GM18870 (cell line): ENCODE results near the gene C1orf122.
"Not testable (repeated sequence)": the region's sequence is repeated elsewhere in the genome, so short reads cannot be mapped to it uniquely, and the experiment has no call there.

Experiments
- ATAC-seq: cut with Tn5 transposase; IDR thresholded peaks from one replicate; pipeline ENCODE4 v1.9.1; 2021; ENCODE audit warnings: moderate library complexity; ENCODE audit not compliant: unreplicated experiment

C1orf122 gene

DNA sequence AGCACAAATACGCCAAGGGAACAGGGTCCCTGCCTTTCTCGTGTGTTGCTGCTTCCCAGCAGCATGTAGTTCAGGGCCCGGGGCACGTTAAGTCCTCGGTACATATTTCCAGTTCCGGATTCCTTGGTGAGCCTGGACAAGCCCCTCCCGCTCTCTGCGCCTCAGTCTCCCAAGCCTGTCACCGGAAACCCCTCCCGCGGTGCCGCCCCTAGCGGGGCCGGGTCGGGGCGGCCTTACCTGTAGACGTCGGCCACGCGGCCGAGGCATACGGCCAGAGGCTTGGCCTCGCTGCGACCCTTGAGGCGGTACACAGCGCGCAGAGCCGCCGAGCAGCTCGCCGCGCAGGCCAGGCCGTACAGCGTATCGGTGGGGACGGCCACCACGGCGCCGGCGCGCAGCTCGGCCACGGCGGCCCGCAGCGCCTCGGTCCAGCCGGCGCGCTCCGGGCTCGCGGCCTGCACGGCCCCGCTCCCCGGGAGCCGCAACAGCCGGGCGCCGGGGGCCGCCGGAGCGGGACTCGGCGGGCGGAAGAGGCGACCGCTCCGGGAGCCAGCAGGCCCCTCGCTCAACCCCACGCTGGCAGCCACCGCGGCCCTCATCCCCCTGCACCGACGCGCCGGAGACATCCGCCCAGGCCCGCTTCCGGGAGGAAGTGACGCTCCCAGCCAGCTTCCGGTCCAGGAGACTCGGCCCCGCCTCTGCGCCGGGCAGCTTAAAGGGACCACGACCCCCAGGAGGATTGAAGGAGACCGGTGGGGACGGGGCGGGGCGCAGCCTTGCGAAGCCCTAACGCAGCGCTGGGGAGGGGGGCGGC, at the start of gene C1orf122, which contains the start of gene YRDC:
Gene C1orf122 (plus strand): TSS at position 236 of the 814 bp plus-strand sequence. CDS start 615 bp downstream, outside the sequence.
Gene YRDC (minus strand): TSS at position 654 of the 814 bp plus-strand sequence. CDS start 28 bp downstream, at position 626.
- peak; percentile 51 for ATAC-seq

DNA sequence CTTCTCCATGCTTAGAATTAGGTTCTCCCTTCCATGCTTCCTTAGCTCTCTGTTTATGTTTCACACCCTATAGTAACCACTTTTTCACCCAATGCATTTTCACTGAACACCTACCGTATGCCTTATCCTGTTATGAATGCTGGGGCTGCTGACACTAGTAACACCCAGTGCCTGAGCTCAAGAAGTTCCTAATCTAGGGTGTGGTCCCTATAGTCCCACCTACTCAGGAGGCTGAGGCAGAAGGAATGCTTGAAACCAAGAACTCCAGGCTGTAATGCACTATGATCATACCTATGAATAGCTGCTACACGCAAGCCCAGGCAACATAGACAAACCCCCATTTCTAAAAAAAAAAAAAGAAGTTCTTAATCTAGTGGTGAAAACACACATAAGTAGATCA, 48.1 kb upstream of the C1orf122 start:
- no peak for ATAC-seq

DNA sequence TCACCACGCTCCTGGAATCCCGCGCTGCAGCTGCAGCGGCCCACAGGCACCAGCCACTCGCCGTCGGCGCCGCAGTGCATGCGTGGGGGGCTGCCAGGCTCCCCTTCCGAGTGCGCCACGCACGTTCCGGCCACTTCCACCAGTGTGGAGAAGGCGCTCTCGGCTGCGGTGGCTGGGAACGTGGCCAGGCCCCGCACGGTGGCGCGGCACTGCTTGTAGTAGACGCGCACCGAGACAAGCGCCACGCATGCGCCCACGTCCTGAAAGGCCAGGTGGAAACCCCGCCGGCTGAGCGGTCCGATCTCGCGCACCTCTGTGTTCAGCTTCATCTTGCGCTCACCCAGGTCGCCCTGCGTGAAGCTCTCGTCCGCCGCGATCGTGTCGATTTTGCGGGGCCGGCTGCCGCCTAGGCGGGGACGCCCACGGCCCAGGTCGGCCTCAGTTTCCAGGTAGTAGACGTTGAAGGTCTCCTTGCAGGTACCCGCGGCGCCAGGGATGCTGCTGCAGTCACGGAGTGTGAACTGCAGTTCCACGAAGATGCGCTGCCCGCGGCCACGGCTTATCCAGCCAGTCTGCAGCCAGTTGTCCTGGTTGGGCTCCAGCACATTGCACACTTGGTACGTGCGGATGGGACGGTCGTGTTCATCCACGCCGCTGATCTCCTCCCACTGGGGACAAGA, 46.0 kb upstream of the C1orf122 start:
- ATAC-seq: no peak

- ATAC-seq: no peak
Measured at GRCh38 chr1:37762516-37762915, 45.1 kb upstream of the C1orf122 start.

GRCh38 chr1:37763791-37764413, 43.7 kb upstream of the C1orf122 start:
- ATAC-seq: no peak

- ATAC-seq: no peak
Measured at GRCh38 chr1:37764414-37764825, 43.2 kb upstream of the C1orf122 start.

DNA sequence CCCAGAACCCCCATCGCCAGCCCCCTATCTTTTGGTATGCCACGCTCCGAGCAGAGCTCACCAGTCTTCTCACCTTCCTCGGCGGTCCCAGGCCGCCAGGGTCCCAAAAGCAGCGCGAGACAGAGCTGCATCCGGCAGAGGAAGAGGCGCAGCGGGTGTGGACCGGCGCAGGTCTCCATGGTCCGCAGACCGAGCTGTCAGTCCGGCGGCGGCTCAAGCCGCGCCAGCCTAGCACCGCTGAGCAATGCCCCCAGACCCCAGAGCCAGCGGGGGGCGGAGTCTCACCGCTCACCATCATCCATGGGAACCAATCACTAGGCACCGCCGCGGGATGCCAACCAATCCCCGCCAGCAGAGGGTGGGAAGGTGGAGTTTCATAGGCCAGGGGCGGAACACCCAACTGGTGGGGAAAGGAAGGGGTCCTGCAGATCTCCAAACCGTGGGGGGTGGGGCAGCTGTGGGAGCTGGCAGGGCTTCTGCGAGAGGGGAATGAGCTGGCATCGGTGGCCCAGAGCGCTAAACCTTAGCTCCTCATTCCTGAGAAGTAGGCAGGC, 42.6 kb upstream of the C1orf122 start, which contains the start of gene EPHA10:
Gene EPHA10 (minus strand): TSS at position 233 of the 554 bp plus-strand sequence. CDS start 54 bp downstream, at position 179.
- ATAC-seq: no peak

- no peak for ATAC-seq
Measured at GRCh38 chr1:37765916-37766664, 41.5 kb upstream of the C1orf122 start.

DNA sequence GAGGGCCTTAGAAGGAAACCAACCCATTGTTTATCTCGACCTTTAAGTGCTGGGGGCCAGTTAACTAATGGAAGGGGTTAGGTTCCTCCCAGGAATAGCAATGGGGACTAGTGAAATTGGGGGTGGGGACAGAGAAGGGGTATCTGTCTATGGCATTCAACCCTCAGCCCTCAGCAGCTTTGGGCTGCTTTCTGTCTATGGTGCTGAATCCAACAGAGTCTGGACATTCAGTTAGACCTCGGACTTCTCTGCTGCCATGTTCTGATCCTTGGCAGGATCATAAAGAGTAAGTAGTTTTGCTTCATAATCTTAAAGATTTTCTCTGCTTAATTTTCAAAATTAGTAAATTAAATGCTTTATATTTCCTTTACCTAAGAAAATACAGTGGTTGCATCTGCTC, 40.1 kb upstream of the C1orf122 start:
- no peak for ATAC-seq

DNA sequence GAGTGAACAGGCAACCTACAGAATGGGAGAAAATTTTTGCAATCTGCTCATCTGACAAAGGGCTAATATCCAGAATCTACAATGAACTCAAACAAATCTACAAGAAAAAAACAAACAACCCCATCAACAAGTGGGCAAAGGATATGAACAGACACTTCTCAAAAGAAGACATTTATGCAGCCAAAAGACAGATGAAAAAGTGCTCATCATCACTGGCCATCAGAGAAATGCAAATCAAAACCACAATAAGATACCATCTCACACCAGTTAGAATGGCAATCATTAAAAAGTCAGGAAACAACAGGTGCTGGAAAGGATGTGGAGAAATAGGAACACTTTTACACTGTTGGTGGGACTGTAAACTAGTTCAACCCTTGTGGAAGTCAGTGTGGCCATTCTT, 36.1 kb upstream of the C1orf122 start:
- not testable (repeated sequence) for ATAC-seq

GRCh38 chr1:37776946-37777516, 30.6 kb upstream of the C1orf122 start:
- ATAC-seq: no peak

- no peak for ATAC-seq
Measured at GRCh38 chr1:37778654-37779053, 28.9 kb upstream of the C1orf122 start.

GRCh38 chr1:37782491-37782890, 25.1 kb upstream of the C1orf122 start:
- ATAC-seq: no peak

DNA sequence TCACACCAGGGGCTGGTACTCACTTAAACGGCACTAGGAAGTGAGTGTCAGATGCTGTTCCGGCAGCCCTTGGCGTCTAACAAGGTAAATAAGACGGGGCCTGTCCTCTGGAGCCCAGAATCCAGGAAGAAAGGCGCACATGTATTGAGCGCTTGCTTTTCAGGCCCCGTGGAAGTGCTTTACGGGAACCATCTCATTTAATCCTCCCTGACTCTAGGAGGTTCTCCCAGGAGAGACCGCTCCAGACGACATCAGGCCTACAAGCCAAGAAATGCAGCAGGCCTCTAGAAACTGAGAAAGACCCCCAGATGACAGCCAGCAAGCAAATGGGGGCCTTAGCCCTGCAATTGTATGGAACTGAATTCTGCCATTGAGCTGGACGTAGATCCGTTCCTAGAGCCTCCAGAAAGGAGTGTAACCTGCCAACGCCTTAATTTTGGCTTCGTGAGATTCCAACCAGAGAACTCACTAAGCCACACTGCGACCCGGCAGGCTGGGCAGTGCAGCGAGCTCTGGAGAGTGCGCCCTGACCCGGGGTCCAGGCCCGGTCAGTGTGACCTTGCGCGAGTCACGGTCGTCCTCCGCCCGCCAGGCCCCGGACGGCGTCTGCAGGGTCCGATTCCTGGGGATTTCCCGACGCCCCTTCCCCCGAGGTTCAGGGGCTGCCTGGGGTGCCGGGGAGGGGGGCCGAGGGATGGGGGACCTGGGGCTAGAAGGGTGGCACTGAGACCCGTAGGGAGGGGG, 14.5 kb upstream of the C1orf122 start:
- no peak for ATAC-seq

DNA sequence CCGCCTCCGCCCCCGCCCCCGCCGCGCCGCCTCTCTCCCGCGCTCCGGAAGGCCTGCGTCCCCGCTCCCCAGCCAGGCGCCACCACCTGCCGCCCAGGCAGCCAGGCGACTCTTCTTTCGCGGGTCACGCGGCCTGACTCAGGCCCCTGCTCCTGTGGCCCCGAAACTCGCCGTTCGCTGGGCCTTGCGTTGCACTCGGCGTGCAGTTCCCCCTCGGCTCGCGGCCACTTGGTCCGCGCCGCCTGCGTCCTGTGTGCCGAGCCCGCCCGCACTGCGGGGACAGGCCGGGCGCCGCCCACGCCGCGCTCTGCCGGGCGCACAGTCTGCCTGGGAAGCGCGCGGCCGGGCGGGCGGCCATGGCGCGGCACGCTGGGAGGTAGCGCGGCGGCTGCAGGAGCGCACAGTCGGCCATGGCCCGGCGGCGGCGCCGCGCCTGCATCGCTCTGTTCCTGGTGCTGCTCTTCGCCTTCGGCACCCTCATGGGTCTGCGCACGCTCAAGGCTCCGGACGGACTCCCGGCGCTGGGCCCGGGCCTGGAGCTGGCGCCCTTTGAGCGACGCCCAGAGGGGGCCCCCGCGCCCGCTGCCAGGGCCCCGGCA, 13.7 kb upstream of the C1orf122 start, which contains the start of gene MANEAL:
Gene MANEAL (plus strand): TSS at position 75 of the 599 bp plus-strand sequence. CDS start 336 bp downstream, at position 411.
- no peak for ATAC-seq

DNA sequence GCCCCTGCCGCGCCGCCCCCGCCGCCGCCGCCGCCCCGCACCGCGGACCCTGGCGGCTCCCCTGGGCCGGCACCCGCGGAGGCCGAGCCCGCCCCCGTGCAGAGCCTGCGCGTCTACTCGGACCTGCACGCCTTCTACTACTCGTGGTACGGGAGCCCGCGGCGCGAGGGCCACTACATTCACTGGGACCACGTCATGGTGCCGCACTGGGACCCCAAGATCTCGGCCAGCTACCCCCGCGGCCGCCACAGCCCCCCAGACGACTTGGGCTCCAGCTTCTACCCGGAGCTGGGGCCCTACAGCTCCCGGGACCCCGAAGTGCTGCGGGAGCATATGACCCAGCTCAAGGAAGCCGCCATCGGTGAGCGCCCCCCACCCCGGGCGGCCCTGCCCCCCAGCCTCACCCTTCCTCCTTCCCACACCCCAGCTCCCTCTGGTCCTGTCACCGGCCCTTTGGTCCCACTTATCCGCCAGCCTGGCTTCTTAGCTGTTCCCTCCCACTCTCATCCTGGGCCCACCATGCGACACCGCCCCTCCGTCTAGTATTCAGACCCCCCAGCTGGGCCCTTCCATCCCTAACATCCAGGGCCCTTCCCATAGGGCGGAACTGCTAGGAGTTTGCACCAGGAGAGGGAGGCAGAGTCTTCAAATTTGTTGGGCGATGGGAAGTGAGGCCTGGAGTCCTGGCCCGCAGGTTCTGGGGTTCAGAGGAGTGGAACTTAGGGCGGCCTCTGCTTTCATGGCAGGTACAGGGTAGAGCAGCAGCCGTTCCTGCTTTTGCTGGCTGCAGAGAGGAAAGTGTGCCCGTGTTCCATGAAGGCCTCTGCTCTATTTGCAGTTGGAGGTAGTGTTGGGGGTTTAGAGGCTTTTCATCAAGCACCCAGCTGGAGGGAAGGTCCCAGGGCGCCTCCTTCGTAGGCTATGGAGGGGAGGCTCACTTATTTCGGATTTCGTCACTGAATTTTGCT, 12.9 kb upstream of the C1orf122 start:
- no peak for ATAC-seq

GRCh38 chr1:37795340-37796125, 12.1 kb upstream of the C1orf122 start:
- ATAC-seq: no peak
